ENCODE data around the gene SUMF1.

DNA sequence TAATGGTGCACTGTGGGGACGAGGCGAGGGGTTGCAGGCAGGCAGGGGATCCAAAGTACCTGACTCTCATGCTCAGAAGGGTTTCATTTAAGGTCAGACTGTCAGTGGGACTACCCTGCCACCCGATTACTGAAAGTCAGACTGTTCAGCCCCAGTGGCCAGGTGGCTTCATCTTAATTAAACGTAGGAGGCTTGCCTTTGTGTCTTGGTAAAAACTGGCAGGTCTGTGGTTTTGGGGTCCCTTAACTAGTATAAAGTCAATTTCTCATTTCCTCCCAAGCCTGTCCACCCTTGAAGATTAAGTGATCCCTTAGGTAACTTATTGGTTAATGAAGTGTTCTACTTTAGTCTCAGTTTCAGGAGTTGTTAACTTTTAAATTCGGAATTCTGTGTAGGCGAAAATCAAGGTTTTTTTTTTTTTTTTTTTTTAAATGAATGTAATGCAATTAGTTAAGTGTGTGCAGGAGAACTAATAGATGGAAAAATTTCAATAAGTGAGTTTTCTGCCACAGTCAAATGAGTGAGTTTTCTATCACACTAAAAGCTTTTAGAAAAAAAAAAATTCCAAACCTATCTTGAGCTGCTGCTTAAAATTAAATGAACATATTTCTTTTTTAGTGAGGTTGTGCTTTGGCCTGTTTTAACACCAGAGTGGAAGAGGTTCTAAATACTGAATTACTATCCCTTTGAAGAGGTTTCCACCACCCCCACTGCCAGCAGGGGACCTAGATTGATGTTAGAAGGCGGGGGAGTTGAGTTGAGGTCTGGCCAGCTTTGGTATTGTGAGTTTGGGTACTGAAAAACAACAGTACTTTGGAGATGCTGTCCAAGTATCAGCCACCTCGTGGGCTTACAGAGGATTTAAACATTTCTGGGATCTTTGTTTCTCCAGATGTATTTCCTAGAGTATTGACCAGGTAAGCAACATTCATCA is 41.2 kb upstream of the SUMF1 start:
- TF ChIP-seq CTCF (IDR thresholded peaks at IDR 0.05) = no peak
- no peak for TF ChIP-seq POLR2A (IDR thresholded peaks at IDR 0.05)
